HG02610 (cell line): Measurements from ENCODE around the gene TMBIM1.
A peak's percentile ranks its signal among the peaks of the same experiment; 100 is the strongest.
"Not testable (repeated sequence)": the region's sequence is repeated elsewhere in the genome, so short reads cannot be mapped to it uniquely, and the experiment has no call there.

Experiments used
- ATAC-seq: cut with Tn5 transposase; IDR thresholded peaks from one replicate; pipeline ENCODE4 v1.9.1; 2021; ENCODE audit warnings: mild to moderate bottlenecking, moderate library complexity; ENCODE audit not compliant: unreplicated experiment

TMBIM1 gene

GRCh38 chr2:218318241-218318640, 25.9 kb upstream of the TMBIM1 start:
- no peak for ATAC-seq

DNA sequence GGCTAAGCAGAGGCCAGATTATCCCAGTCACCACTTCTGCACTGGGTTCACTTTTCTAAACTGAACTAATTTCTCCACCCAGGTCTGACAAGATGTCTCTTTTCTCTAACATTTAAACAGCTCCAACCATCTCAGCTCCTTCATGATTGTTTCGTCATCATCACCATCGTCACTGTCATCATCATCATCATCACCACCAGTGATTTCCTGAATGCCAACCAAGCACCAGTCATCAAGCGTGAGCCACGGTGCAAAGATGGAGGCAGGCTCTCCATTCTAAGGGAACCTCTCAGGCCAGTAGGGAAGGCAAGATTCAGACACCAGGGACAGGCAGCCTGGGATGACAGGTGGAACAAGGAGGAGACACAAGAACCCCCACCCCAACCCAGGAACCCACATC, 25.5 kb upstream of the TMBIM1 start:
- no peak for ATAC-seq

DNA sequence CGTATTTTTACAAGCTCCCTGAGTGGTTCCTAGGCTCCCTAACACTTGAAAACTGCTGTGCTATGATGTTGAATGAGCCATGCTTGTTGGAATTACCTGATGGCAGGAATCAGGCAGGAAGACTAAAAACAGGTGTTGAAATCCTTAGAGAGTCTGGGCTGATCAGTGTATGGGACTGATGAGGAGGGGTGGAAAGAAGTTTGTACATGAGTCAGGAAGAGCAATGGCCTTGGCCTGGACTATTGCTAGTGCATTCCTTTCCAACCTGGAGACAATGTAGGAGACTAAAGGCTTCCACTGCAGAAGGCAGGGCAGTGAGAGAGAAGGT, 25.0 kb upstream of the TMBIM1 start:
- ATAC-seq = no peak

DNA sequence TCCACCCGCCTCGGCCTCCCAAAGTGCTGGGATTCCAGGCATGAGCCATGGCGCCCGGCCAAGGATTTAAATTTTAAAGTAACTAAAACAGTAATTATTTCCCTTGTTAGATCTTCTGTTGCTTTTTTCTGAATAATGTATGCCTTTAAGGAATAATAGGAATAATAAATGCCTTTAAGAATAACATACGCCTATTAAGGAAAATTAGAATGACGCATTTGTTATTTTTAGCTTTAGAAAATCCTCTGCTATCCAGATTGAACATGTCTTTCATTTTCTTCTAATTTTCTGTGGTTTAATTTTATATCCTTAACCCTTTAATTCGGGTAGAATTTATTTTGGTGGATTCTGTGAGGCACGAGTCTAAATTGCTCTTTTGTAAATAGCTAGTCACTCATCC, 23.1 kb upstream of the TMBIM1 start:
- ATAC-seq = no peak

GRCh38 chr2:218314764-218315163, 22.5 kb upstream of the TMBIM1 start:
- ATAC-seq = not testable (repeated sequence)

DNA sequence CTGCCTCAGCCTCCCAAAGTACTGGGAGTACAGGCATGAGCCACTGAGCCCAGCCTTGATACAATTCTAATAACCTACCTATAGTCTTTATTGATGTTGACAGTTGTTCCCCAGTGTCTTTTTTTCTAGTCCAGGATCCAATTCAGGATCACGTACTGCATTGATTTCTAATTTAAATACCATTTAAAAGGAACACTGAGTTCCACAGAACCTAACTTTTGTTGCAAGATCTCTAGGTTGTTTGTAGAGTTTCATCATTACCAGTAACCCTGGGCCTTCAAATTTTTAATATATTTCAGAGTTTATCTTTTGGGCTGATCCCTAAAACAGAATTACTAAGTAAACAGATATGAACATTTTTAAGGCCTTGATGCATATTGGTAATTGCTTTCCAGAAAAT, 21.1 kb upstream of the TMBIM1 start:
- ATAC-seq = no peak

DNA sequence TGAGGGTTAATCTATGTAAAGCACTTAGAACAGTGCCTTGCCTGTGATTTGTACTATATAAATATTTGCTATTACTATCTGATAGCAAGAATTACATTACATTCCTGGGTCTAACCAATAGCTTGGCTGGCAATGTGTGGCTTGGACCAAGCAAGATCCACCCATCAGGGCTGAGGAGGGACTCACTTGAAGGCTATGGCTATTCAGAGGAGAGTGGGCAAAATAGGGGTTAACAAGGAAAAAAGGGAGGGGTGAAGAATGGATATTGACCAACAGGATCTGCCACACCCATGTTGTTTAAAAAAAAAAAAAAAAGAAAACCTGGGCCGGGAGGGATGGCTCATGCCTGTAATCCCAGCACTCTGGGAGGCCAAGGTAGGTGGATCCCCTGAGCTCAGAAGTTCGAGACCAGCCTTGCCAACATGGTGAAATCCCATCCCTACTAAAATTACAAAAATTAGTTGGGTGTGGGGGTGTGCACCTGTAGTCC, 20.0 kb upstream of the TMBIM1 start:
- ATAC-seq = no peak

GRCh38 chr2:218311541-218312266, 19.4 kb upstream of the TMBIM1 start:
- ATAC-seq = not testable (repeated sequence)

GRCh38 chr2:218310853-218311540, 18.7 kb upstream of the TMBIM1 start:
- ATAC-seq = no peak

GRCh38 chr2:218307415-218308090, 15.2 kb upstream of the TMBIM1 start:
- ATAC-seq = no peak

DNA sequence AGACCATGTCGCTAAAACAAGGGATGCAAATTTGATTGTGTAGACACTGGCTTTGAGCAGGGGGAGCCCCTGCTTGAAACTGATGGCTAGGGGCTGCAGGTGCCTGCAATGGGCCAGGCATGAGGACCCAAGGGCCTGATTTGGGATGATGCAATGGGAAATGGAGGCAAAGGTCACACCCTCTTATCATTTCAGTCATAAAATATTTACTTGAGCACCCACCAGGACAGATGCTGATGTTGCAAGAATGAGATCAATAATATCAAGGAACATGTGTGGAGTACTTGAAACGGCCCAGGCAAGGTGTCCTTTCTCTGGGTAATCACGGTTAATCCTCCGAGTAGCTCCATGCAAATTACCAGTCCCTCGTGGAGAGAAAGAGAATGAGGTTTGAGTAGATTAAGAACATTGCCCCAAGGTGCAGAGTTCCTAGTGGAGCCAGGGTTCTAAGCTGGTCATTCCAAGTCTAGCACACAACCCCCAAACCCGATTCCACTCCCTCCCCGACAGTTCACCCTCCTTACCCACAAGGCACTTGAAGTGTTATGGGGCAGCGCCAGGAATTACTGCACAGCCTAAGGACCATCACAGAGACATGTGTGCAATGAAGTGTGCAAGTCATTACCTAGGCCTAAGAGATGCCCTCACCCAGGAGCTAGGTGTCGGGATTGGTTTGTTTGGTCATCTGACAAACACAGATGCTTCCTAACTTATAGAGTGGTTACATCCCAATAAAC, 14.0 kb upstream of the TMBIM1 start:
- no peak for ATAC-seq

DNA sequence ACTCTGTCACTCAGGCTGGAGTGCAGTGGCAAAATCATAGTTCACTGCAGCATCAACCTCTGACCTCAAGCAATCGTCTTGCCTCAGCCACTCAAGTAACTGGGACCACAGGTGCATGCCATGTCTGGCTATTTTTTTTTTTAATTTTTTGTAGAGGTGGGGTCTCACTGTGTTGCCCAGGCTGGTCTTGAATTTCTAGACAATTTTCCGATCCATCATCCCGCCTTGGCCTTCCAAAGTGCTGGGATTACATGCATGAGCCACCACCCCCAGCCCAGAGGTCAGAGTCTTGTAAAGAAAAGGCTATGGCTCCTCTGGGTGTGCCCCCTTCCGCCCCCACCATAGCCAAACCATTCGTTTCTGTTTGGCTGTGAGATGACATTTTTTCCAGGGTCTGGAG, 13.1 kb upstream of the TMBIM1 start:
- no peak for ATAC-seq

DNA sequence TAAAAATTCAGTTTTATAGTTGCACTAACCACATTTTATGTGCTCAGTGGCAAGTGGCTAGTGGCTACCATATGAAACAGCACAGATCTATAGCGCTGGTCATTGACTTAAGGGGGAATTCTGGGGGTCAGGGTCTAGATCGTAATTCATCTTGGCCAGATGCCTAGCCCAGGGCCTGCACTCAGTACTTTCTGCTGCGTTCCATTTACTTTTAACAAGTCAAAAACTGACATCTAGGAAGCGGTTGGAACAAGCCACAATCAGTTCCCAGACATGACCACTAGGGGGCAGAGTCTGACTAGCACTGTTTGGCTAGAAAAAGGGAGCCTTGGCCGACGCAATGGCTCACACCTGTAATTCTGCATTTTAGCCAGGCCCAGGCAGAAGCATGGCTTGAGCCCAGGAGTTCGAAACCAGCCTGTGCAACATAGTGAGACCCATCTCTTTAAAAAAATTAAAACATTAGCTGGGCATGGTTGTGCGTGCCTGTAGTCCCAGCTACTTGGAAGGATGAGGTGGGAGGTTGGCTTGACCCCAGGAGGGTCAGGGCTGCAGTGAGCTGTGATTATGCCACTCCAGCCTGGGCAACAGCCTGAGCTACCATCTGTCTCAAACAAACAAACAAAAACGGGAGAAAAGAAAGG, 9.0 kb upstream of the TMBIM1 start:
- peak; percentile 54 for ATAC-seq

- ATAC-seq = no peak
These were observed 7.8 kb upstream of the TMBIM1 start for GRCh38 chr2:218300141-218300540.

GRCh38 chr2:218298314-218298875, 6.1 kb upstream of the TMBIM1 start:
- no peak for ATAC-seq

- no peak for ATAC-seq
These were observed 4.5 kb upstream of the TMBIM1 start for GRCh38 chr2:218296847-218297246.

DNA sequence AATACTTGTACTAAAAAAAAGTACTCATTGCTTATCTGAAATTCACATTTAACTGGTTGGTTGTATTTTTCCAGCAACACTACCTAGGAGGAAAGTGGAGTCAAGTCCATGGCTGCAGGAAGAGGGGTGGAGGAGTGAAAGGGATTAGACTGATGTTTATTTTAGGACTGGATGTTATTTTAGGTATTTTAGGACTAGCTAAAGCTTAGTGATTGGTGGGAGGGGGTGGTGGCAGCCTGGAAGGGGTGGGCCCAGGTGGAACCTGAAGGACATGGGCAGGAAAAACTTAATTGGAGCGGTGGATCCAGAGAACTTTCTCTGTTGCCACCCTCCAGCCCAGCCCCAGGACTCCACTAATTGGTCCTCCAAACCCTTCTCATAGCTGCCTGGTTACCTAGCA, 3.9 kb upstream of the TMBIM1 start:
- no peak for ATAC-seq

GRCh38 chr2:218295029-218295428, 2.7 kb upstream of the TMBIM1 start:
- no peak for ATAC-seq

DNA sequence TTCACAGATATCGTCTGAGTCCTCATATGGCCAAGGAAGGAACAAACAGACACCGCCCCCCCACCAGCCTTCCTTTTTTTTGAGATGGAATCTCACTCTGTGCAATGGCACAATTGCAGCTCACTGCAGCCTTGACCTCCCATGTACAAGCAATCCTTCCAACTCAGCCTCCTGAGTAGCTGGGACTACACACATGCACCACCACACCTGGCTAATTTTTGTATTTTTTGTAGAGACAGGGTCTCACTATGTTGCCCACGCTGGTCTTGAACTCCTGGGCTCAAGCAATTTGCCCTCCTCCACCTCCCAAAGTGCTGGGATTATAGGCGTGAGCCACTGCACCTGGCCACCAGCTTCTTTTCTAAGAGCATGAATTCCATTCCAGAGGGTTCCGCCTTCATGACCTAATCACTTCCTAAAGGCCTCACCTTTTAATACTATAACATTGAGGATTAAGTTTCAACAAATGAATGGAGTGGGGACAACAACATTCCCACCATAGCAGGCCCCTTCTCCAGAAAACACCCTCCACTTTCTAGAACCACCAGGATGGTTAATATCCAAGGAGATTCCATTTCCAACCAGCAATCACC, 2.2 kb upstream of the TMBIM1 start:
- ATAC-seq = no peak
